GM06990 (cell line): ENCODE measurements around the gene PEX14.

Experiments
- DNase-seq: peaks from one replicate; pipeline ENCODE4 v3.0.0-alpha.2; 2011; ENCODE audit not compliant: insufficient read length; ENCODE audit errors: extremely low read depth
- H3K27me3 ChIP-seq: replicated peaks from 2 replicates; pipeline ENCODE4 v1.6.0; 2011; ENCODE audit warnings: low read length; ENCODE audit not compliant: control insufficient read depth, insufficient read depth
- H3K36me3 ChIP-seq: 2 replicates; pipeline ENCODE4 v1.5.1; 2011; ENCODE audit warnings: low read length; ENCODE audit not compliant: control insufficient read depth, insufficient read depth
- H3K4me3 ChIP-seq: replicated peaks from 2 replicates; pipeline ENCODE4 v1.5.1; 2011; ENCODE audit warnings: low read depth, mild to moderate bottlenecking, control low read depth, low read length
- CTCF ChIP-seq: IDR thresholded peaks from 2 replicates; pipeline ENCODE4 v1.5.1; 2011; ENCODE audit warnings: low read length, control low read depth, mild to moderate bottlenecking, inconsistent platforms; ENCODE audit not compliant: insufficient read depth, poor library complexity, severe bottlenecking

Gene PEX14

GRCh38 chr1:10516925-10517676 lies 42.4 kb downstream of the PEX14 start:
- no peaks in the 10 kb centered on the region for H3K27me3 ChIP-seq
- TF ChIP-seq CTCF: no peak
- DNase-seq: no peak
- no peak overlapping the region for H3K4me3 ChIP-seq
- peaks cover 2% of the 10 kb centered on the region; the same call in 1 of the 2 replicates for H3K36me3 ChIP-seq

- no peak overlapping the region for H3K4me3 ChIP-seq
- no peak for TF ChIP-seq CTCF
- no peak for DNase-seq
- H3K36me3 ChIP-seq: peaks cover 2% of the 10 kb centered on the region; the same call in 1 of the 2 replicates
- H3K27me3 ChIP-seq: no peaks in the 10 kb centered on the region
These were observed 42.9 kb downstream of the PEX14 start for GRCh38 chr1:10517677-10517982.

- TF ChIP-seq CTCF: no peak
- no peak overlapping the region for H3K4me3 ChIP-seq
- no peak for DNase-seq
- H3K27me3 ChIP-seq: no peaks in the 10 kb centered on the region
- peaks cover 2% of the 10 kb centered on the region; the same call in 1 of the 2 replicates for H3K36me3 ChIP-seq
These were observed 44.3 kb downstream of the PEX14 start for GRCh38 chr1:10519016-10519417.

GRCh38 chr1:10520497-10520896 lies 45.7 kb downstream of the PEX14 start:
- no peak for DNase-seq
- peaks cover 2% of the 10 kb centered on the region; the same call in 1 of the 2 replicates for H3K36me3 ChIP-seq
- no peaks in the 10 kb centered on the region for H3K27me3 ChIP-seq
- TF ChIP-seq CTCF: no peak
- no peak overlapping the region for H3K4me3 ChIP-seq

GRCh38 chr1:10520952-10521351 lies 46.2 kb downstream of the PEX14 start:
- DNase-seq: no peak
- no peak overlapping the region for H3K4me3 ChIP-seq
- H3K27me3 ChIP-seq: no peaks in the 10 kb centered on the region
- H3K36me3 ChIP-seq: peaks cover 2% of the 10 kb centered on the region; the same call in 1 of the 2 replicates
- TF ChIP-seq CTCF: no peak
